HepG2 (cell line): ENCODE data around the gene PRKN. TPM values are rescaled to one million over a fixed set of nuclear protein-coding genes. Genes with fewer than 3 reads are reported as not detected.

Experiments used
- ATAC-seq: fragments of 200-7000 bp; cut with Tn5 transposase; 3 replicates; pipeline ENCODE4 v1.9.1; 2020; ENCODE audit warnings: mild to moderate bottlenecking, moderate library complexity
- BruUV-seq: library from RNA; stranded (reverse); fragments of 400-500 nt; replicated peaks from 2 replicates; lab custom pipeline; 2021; lab: Mats Ljungman, UMichigan
- CTCF ChIA-PET: fragments of 300-600 bp; formaldehyde crosslinking; extraction: SDS; loops from one replicate; lab custom pipeline; 2021; ENCODE audit warnings: low total read pairs, inconsistent platforms, low intra/inter-chr PET ratio; lab: Yijun Ruan, JAX
- POLR2A ChIA-PET: fragments of 350-600 bp; sonication (Branson Sonifier 250); formaldehyde crosslinking; loops from one replicate; lab custom pipeline; 2020; ENCODE audit warnings: antibody characterized with exemption, inconsistent platforms; lab: Yijun Ruan, JAX
- DNase-seq: peaks from one replicate; pipeline ENCODE4 v3.0.0-alpha.2; 2015; ENCODE audit warnings: low spot score
- FAIRE-seq: peaks from 3 replicates; lab custom pipeline; 2011; peaks lifted over from hg19 to GRCh38; lab: Jason Lieb, UNC
- H2AFZ ChIP-seq: one replicate; pipeline ENCODE4 v1.6.1; 2011; ENCODE audit warnings: low read length, inconsistent platforms
- H3K27ac ChIP-seq: fragments of 300-600 bp; 3 replicates; pipeline ENCODE4 v1.8.0; 2011; ENCODE audit warnings: mixed run types, mild to moderate bottlenecking, mixed read lengths, low read length, inconsistent platforms; ENCODE audit not compliant: insufficient read depth; ENCODE audit errors: extremely low read length
- H3K27me3 ChIP-seq, 2 experiments: fragments of 200-600 bp in 1 of 2; 2 replicates in 1 of 2; 3 replicates in 1 of 2; pipeline versions ENCODE4 v1.6.0 to v1.8.0; 2011; ENCODE audit warnings: low read length in 2 of 2, mild to moderate bottlenecking in 2 of 2, moderate library complexity in 2 of 2, inconsistent platforms in 1 of 2; ENCODE audit not compliant: insufficient read depth in 2 of 2, control insufficient read depth in 1 of 2
- H3K36me3 ChIP-seq, 2 experiments: fragments of 200-600 bp in 1 of 2; replicated peaks in 1 of 2; 2 replicates in 1 of 2; 3 replicates in 1 of 2; pipeline versions ENCODE4 v1.5.1 to v1.8.0; 2011; ENCODE audit warnings: low read length in 2 of 2, inconsistent platforms in 1 of 2; ENCODE audit not compliant: insufficient read depth in 2 of 2, control insufficient read depth in 1 of 2
- H3K4me1 ChIP-seq: 2 replicates; pipeline ENCODE4 v1.5.1; 2012; ENCODE audit warnings: low read length, inconsistent platforms; ENCODE audit not compliant: insufficient read depth
- H3K4me2 ChIP-seq: 2 replicates; pipeline ENCODE4 v1.6.0; 2011; ENCODE audit warnings: low read depth, low read length, inconsistent platforms
- H3K4me3 ChIP-seq, 3 experiments: fragments of 200-600 bp in 1 of 3; sonication (generic), shearing (Covaris generic) in 1 of 3; replicated peaks in 1 of 3; 2 replicates each; pipeline ENCODE4 v1.5.1; 2011 to 2016; ENCODE audit warnings: low read length in 3 of 3, inconsistent platforms in 2 of 3, low read depth in 2 of 3, mild to moderate bottlenecking in 2 of 3, control low read depth in 1 of 3, mixed read lengths in 1 of 3; ENCODE audit not compliant: insufficient read depth in 1 of 3
- H3K79me2 ChIP-seq: one replicate; pipeline ENCODE4 v1.6.1; 2011; ENCODE audit warnings: low read length, inconsistent platforms; ENCODE audit not compliant: insufficient read depth
- H3K9ac ChIP-seq: 2 replicates; pipeline ENCODE4 v1.6.0; 2011; ENCODE audit warnings: mild to moderate bottlenecking, low read depth, low read length, inconsistent platforms; ENCODE audit not compliant: insufficient read depth
- H3K9me3 ChIP-seq: 2 replicates; pipeline ENCODE4 v1.5.1; 2012; ENCODE audit warnings: mild to moderate bottlenecking, low read length
- H4K20me1 ChIP-seq: 2 replicates; pipeline ENCODE4 v1.6.0; 2011; ENCODE audit warnings: inconsistent platforms, mild to moderate bottlenecking, low read length, moderate library complexity; ENCODE audit not compliant: insufficient read depth
- ATF7 ChIP-seq, 2 experiments: fragments of 450-650 bp in 1 of 2; sonication (generic) in 1 of 2; formaldehyde crosslinking in 1 of 2; IDR thresholded peaks; 2 replicates each; pipeline versions ENCODE4 v1.4.0 to v1.6.1; 2016 to 2020; ENCODE audit warnings: antibody characterized with exemption in 1 of 2, mild to moderate bottlenecking in 1 of 2, missing genetic modification reagents in 1 of 2
- DR1 ChIP-seq: sonication (generic); formaldehyde crosslinking; IDR thresholded peaks from 2 replicates; pipeline ENCODE4 v1.8.0; 2021; ENCODE audit warnings: mild to moderate bottlenecking, missing genetic modification reagents, inconsistent platforms
- KLF15 ChIP-seq: sonication (generic); formaldehyde crosslinking; IDR thresholded peaks from 2 replicates; pipeline ENCODE4 v1.8.1; 2023; ENCODE audit warnings: borderline replicate concordance, mild to moderate bottlenecking, inconsistent platforms, missing genetic modification reagents, mixed read lengths
- TSC22D2 ChIP-seq: sonication (generic); formaldehyde crosslinking; IDR thresholded peaks from 2 replicates; pipeline ENCODE4 v1.5.1; 2020; ENCODE audit warnings: missing genetic modification reagents, mild to moderate bottlenecking, borderline replicate concordance
- ZNF367 ChIP-seq: sonication (generic); formaldehyde crosslinking; IDR thresholded peaks from 2 replicates; pipeline ENCODE4 v1.4.0; 2020; ENCODE audit warnings: missing genetic modification reagents, borderline replicate concordance
- ZNF878 ChIP-seq: sonication (generic); formaldehyde crosslinking; IDR thresholded peaks from 2 replicates; pipeline ENCODE4 v1.8.1; 2023; ENCODE audit warnings: mild to moderate bottlenecking, missing genetic modification reagents, moderate library complexity
- WGBS: methylation state at CpG from one replicate; pipeline ENCODE4 v1.1.6; 2017; ENCODE audit warnings: low lambda C conversion rate; 5-methylcytosine and 5-hydroxymethylcytosine counted together
- in situ Hi-C: cut with HindIII; loops from 2 replicates; pipeline ENCODE4 v1.10.0; 2017; ENCODE audit warnings: low pct_unique_long_range_greater_than_20kb; ENCODE audit not compliant: extremely low pct_ligation_motif_present
- intact Hi-C: fragments of 100-400 bp; cut with micrococcal nuclease; formaldehyde crosslinking; loops from one replicate; pipeline ENCODE4 v1.10.0; 2022; ENCODE audit not compliant: unreplicated experiment
- polyA plus RNA-seq, 8 experiments: library from polyadenylated mRNA; depleted of rRNA in 3 of 8; stranded (reverse) in 7 of 8; unstranded in 1 of 8; fragments of >200 nt; fragmentation: Illumina TruSeq in 4 of 8; extraction: Trizol in 4 of 8; gene quantifications; 2 replicates each; pipeline versions ENCODE4 v1.2.1 to v1.2.3, GENCODE V29; 2011 to 2016; ENCODE audit warnings: low read depth in 4 of 8, missing spikeins in 1 of 8, mixed read lengths in 1 of 8; ENCODE audit not compliant: insufficient read depth in 1 of 8
- total RNA-seq, 5 experiments: library from RNA; depleted of rRNA; stranded (reverse); fragments of >200 nt; fragmentation: Illumina TruSeq; extraction: Trizol; gene quantifications; 2 replicates each; pipeline ENCODE4 v1.2.3, GENCODE V29; 2016; ENCODE audit warnings: low read depth in 1 of 5
- TF ChIP-seq, protein P1 (sequence below): sonication (generic); formaldehyde crosslinking; conservative IDR thresholded peaks from 2 replicates; pipeline ENCODE4 v1.4.0; 2020; ENCODE audit warnings: missing genetic modification reagents
- TF ChIP-seq, protein P2 (sequence below): sonication (generic); formaldehyde crosslinking; IDR thresholded peaks from 2 replicates; pipeline ENCODE4 v1.4.0; 2020; ENCODE audit warnings: missing genetic modification reagents
- TF ChIP-seq, protein P3 (sequence below): sonication (generic); formaldehyde crosslinking; IDR thresholded peaks from 2 replicates; pipeline ENCODE4 v1.4.0; 2020; ENCODE audit warnings: missing genetic modification reagents, borderline replicate concordance

Gene PRKN
- total and polyA plus RNA-seq, 2 of the 13 experiments (the other 11 are each of a cell fraction or from before 2014, with no cell fraction given), result 0.31 to 0.44 TPM

DNA sequence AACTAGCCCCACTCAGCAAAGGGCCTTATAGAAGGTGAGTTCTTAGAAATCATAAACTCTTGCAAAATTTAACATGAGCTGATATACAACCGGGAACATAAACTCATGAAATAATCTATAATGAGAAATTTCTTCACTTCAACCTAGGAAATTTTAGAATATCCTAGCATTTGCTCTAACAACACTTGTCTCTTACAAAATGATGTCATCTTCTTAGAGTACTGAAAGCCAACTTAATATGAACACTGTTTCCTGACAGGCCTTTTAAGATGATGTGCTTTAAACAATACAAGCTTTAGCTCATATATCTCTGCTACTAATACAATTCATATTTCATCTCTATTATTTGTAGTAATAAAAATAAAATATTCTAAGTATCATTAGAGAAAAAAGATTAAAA, 1.1 kb upstream of the PRKN start:
- no TSS peak for BruUV-seq
- FAIRE-seq, result no peak
- CTCF ChIA-PET, result no interaction called here
- no peak for ATAC-seq
- DNase-seq, result no peak
- in situ Hi-C loops (loop anchor here (25.0 kb wide), 1 partner anchor 891 kb away; no protein-coding TSS in a partner anchor), intact Hi-C loops (loop anchor here (10.0 kb wide), 3 partner anchors 474 to 984 kb away; partner anchors contain the start of gene QKI)
- no peak overlapping the region for H3K4me2 ChIP-seq
- H3K4me3 ChIP-seq, result no peak overlapping the region
- H3K27me3 ChIP-seq, result no peaks in the 10 kb centered on the region
- POLR2A ChIA-PET, result no interaction called here
- no peaks in the 10 kb centered on the region for H3K9me3 ChIP-seq
- H3K27ac ChIP-seq, result no peak overlapping the region
- no peaks in the 10 kb centered on the region for H3K36me3 ChIP-seq
- H4K20me1 ChIP-seq, result no peaks in the 10 kb centered on the region
- TF ChIP-seq ATF7 (IDR thresholded peaks at IDR 0.05) (peak; percentile 87), ATF7 (CRISPR knock-in tag; IDR thresholded peaks at IDR 0.05) (no peak), ZNF367 (CRISPR knock-in tag) (no peak), DR1 (CRISPR knock-in tag) (no peak), KLF15 (CRISPR knock-in tag) (no peak), TSC22D2 (CRISPR knock-in tag) (no peak), ZNF878 (CRISPR knock-in tag) (no peak)
- TF ChIP-seq, protein P1, sequence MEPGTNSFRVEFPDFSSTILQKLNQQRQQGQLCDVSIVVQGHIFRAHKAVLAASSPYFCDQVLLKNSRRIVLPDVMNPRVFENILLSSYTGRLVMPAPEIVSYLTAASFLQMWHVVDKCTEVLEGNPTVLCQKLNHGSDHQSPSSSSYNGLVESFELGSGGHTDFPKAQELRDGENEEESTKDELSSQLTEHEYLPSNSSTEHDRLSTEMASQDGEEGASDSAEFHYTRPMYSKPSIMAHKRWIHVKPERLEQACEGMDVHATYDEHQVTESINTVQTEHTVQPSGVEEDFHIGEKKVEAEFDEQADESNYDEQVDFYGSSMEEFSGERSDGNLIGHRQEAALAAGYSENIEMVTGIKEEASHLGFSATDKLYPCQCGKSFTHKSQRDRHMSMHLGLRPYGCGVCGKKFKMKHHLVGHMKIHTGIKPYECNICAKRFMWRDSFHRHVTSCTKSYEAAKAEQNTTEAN (CRISPR knock-in tag), result no peak
- TF ChIP-seq, protein P2, sequence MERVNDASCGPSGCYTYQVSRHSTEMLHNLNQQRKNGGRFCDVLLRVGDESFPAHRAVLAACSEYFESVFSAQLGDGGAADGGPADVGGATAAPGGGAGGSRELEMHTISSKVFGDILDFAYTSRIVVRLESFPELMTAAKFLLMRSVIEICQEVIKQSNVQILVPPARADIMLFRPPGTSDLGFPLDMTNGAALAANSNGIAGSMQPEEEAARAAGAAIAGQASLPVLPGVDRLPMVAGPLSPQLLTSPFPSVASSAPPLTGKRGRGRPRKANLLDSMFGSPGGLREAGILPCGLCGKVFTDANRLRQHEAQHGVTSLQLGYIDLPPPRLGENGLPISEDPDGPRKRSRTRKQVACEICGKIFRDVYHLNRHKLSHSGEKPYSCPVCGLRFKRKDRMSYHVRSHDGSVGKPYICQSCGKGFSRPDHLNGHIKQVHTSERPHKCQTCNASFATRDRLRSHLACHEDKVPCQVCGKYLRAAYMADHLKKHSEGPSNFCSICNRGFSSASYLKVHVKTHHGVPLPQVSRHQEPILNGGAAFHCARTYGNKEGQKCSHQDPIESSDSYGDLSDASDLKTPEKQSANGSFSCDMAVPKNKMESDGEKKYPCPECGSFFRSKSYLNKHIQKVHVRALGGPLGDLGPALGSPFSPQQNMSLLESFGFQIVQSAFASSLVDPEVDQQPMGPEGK, result no peak
- TF ChIP-seq, protein P3, sequence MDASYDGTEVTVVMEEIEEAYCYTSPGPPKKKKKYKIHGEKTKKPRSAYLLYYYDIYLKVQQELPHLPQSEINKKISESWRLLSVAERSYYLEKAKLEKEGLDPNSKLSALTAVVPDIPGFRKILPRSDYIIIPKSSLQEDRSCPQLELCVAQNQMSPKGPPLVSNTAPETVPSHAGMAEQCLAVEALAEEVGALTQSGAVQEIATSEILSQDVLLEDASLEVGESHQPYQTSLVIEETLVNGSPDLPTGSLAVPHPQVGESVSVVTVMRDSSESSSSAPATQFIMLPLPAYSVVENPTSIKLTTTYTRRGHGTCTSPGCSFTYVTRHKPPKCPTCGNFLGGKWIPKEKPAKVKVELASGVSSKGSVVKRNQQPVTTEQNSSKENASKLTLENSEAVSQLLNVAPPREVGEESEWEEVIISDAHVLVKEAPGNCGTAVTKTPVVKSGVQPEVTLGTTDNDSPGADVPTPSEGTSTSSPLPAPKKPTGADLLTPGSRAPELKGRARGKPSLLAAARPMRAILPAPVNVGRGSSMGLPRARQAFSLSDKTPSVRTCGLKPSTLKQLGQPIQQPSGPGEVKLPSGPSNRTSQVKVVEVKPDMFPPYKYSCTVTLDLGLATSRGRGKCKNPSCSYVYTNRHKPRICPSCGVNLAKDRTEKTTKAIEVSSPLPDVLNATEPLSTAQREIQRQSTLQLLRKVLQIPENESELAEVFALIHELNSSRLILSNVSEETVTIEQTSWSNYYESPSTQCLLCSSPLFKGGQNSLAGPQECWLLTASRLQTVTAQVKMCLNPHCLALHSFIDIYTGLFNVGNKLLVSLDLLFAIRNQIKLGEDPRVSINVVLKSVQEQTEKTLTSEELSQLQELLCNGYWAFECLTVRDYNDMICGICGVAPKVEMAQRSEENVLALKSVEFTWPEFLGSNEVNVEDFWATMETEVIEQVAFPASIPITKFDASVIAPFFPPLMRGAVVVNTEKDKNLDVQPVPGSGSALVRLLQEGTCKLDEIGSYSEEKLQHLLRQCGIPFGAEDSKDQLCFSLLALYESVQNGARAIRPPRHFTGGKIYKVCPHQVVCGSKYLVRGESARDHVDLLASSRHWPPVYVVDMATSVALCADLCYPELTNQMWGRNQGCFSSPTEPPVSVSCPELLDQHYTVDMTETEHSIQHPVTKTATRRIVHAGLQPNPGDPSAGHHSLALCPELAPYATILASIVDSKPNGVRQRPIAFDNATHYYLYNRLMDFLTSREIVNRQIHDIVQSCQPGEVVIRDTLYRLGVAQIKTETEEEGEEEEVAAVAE (CRISPR knock-in tag), result no peak
- no peak overlapping the region for H2AFZ ChIP-seq
- 89% methylated on average over 1 of the region's 1 CpG for WGBS
- no peaks in the 10 kb centered on the region for H3K79me2 ChIP-seq
- H3K9ac ChIP-seq, result no peak overlapping the region
- peaks cover 14% of the 10 kb centered on the region for H3K4me1 ChIP-seq
